Liver (tissue), 9 donors: Measurements from ENCODE around the gene OMA1. TPM values are rescaled to one million over a fixed set of nuclear protein-coding genes. Genes with fewer than 3 reads are reported as not detected.
"Not testable (repeated sequence)": the region's sequence is repeated elsewhere in the genome, so short reads cannot be mapped to it uniquely, and the experiment has no call there.

Source experiments
- DNase-seq: peaks from one replicate; pipeline ENCODE4 v3.0.0-alpha.2; 2017; ENCODE audit warnings: low spot score
- H3K27ac ChIP-seq, 2 donors: one replicate each; pipeline ENCODE4 v1.7.0; 2013; ENCODE audit warnings: inconsistent platforms in 2 of 2, low read length in 2 of 2, control low read depth in 1 of 2, low read depth in 1 of 2, mild to moderate bottlenecking in 1 of 2
- H3K27me3 ChIP-seq, 4 donors: one replicate each; pipeline versions ENCODE4 v1.6.1 to v1.7.0; 2013; ENCODE audit warnings: low read length in 3 of 4, inconsistent platforms in 1 of 4, mild to moderate bottlenecking in 1 of 4, moderate library complexity in 1 of 4; ENCODE audit not compliant: control insufficient read depth in 4 of 4, insufficient read depth in 4 of 4
- H3K36me3 ChIP-seq, 4 donors: one replicate each; pipeline versions ENCODE4 v1.6.1 to v1.7.0; 2013; ENCODE audit warnings: low read length in 3 of 4, mild to moderate bottlenecking in 3 of 4, low read depth in 1 of 4, moderate library complexity in 1 of 4; ENCODE audit not compliant: control insufficient read depth in 4 of 4, insufficient read depth in 3 of 4
- H3K4me1 ChIP-seq, 4 donors: one replicate each; pipeline versions ENCODE4 v1.6.1 to v1.7.0; 2013; ENCODE audit warnings: low read length in 3 of 4, mild to moderate bottlenecking in 3 of 4, moderate library complexity in 1 of 4; ENCODE audit not compliant: control insufficient read depth in 4 of 4, insufficient read depth in 4 of 4
- H3K4me3 ChIP-seq, 3 donors: one replicate each; pipeline versions ENCODE4 v1.6.1 to v1.7.0; 2013; ENCODE audit warnings: low read length in 3 of 3, control low read depth in 1 of 3, low read depth in 1 of 3, mild to moderate bottlenecking in 1 of 3
- H3K9ac ChIP-seq, 2 donors: one replicate each; pipeline ENCODE4 v1.7.0; 2013; ENCODE audit warnings: low read length in 2 of 2, mild to moderate bottlenecking in 2 of 2, moderate library complexity in 2 of 2, control low read depth in 1 of 2, low read depth in 1 of 2
- H3K9me3 ChIP-seq, 4 donors: one replicate each; pipeline versions ENCODE4 v1.6.1 to v1.7.0; 2013; ENCODE audit warnings: low read length in 3 of 4; ENCODE audit not compliant: control insufficient read depth in 4 of 4
- EGR1 ChIP-seq, 2 donors: IDR thresholded peaks; 2 replicates each; pipeline ENCODE4 v1.6.1; 2016 to 2018; ENCODE audit warnings: antibody characterized with exemption in 2 of 2, low read depth in 2 of 2
- FOXA1 ChIP-seq: IDR thresholded peaks from 2 replicates; pipeline ENCODE4 v1.6.1; 2016; ENCODE audit warnings: antibody characterized with exemption
- FOXA2 ChIP-seq: IDR thresholded peaks from 2 replicates; pipeline ENCODE4 v1.6.1; 2016; ENCODE audit warnings: antibody characterized with exemption
- GABPA ChIP-seq, 2 donors: IDR thresholded peaks in 1 of 2; conservative IDR thresholded peaks in 1 of 2; 2 replicates each; pipeline ENCODE4 v1.6.1; 2016; ENCODE audit warnings: antibody characterized with exemption in 2 of 2, mild to moderate bottlenecking in 1 of 2, moderate library complexity in 1 of 2
- HNF4G ChIP-seq: IDR thresholded peaks from 2 replicates; pipeline ENCODE4 v1.6.1; 2016; ENCODE audit warnings: antibody characterized with exemption
- JUND ChIP-seq, 2 donors: IDR thresholded peaks; 2 replicates each; pipeline ENCODE4 v1.6.1; 2016; ENCODE audit warnings: antibody characterized with exemption in 2 of 2
- NR2F2 ChIP-seq: IDR thresholded peaks from 2 replicates; pipeline ENCODE4 v1.6.1; 2016; ENCODE audit warnings: antibody characterized with exemption
- RAD21 ChIP-seq, 2 donors: IDR thresholded peaks; 2 replicates each; pipeline ENCODE4 v1.6.1; 2016; ENCODE audit warnings: antibody characterized with exemption in 2 of 2, mild to moderate bottlenecking in 2 of 2
- RXRA ChIP-seq, 2 donors: IDR thresholded peaks; 2 replicates each; pipeline ENCODE4 v1.6.1; 2017 to 2018; ENCODE audit warnings: antibody characterized with exemption in 2 of 2, mild to moderate bottlenecking in 1 of 2
- SP1 ChIP-seq: IDR thresholded peaks from 2 replicates; pipeline ENCODE4 v1.6.1; 2018; ENCODE audit warnings: antibody characterized with exemption, mild to moderate bottlenecking
- TAF1 ChIP-seq: conservative IDR thresholded peaks from 2 replicates; pipeline ENCODE4 v1.6.1; 2016; ENCODE audit warnings: antibody characterized with exemption, mild to moderate bottlenecking
- YY1 ChIP-seq: IDR thresholded peaks from 2 replicates; pipeline ENCODE4 v1.6.1; 2016; ENCODE audit warnings: antibody characterized with exemption, mild to moderate bottlenecking
- WGBS: extraction: QIAGEN DNeasy Blood & Tissue Kit; methylation state at CpG from one replicate; pipeline ENCODE4 v1.1.7; 2013; 5-methylcytosine and 5-hydroxymethylcytosine counted together
- polyA plus RNA-seq, 2 donors: library from polyadenylated mRNA; stranded (reverse) in 1 of 2; unstranded in 1 of 2; fragments of 200-250 nt in 1 of 2; fragments of >200 nt in 1 of 2; fragmentation: Nextera tagmentation in 1 of 2; extraction: Ambion mirVana in 1 of 2; gene quantifications; one replicate each; pipeline versions ENCODE4 v1.2.1 to v1.2.3, GENCODE V29; 2013 to 2015
- total RNA-seq, 2 donors: library from RNA; depleted of rRNA; stranded (reverse); fragments of >200 nt; gene quantifications; one replicate each; pipeline ENCODE4 v1.2.3, GENCODE V29; 2014
- TF ChIP-seq, protein P1 (sequence below): IDR thresholded peaks from 2 replicates; pipeline ENCODE4 v1.6.1; 2016; ENCODE audit warnings: antibody characterized with exemption
- TF ChIP-seq, protein P2 (sequence below): IDR thresholded peaks from 2 replicates; pipeline ENCODE4 v1.6.1; 2016; ENCODE audit warnings: antibody characterized with exemption
- TF ChIP-seq, protein P3 (sequence below): IDR thresholded peaks from 2 replicates; pipeline ENCODE4 v1.6.1; 2016; ENCODE audit warnings: antibody characterized with exemption
- TF ChIP-seq, protein P4 (sequence below): fragments of 150-350 bp; IDR thresholded peaks from 2 replicates; pipeline ENCODE4 v1.5.1; 2017; ENCODE audit warnings: improper control_type of control experiment, low read depth, low read length; ENCODE audit not compliant: missing input control
- donor health status: healthy.
- donor health status: healthy.
- donor health status: healthy.
- donor health status: healthy.
- donor health status: healthy.

Gene OMA1
- total and polyA plus RNA-seq, 4 donors = 9.1 to 31.0 (median 16.1) TPM

DNA sequence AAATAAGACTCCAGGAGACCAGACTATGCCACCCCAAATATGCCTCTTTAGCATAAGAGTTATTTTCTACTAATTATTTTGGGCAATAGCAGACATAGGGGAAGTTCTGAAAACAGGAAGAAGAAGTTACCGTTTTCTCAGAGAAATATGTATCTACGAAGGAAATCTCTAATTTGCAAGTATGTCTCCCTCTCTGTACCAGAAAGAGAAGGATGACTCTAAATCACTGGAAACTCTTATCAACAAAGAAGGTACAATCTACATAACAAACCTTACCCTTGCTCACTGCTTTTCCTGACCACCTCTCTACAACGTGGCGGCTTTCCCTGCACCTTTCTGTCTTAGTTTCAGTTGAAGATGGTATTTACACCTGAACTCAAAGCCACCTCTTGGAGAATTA lies 49.0 kb downstream of the OMA1 start:
- H3K27ac ChIP-seq = no peak overlapping the region
- no peak overlapping the region for H3K4me3 ChIP-seq
- H3K27me3 ChIP-seq = no peaks in the 10 kb centered on the region
- H3K9me3 ChIP-seq = no peaks in the 10 kb centered on the region
- WGBS = 83% methylated on average over 4 of the region's 4 CpGs
- H3K36me3 ChIP-seq = peaks cover 0 to 3% (median 2%) of the 10 kb centered on the region in 4 donors
- no peaks in the 10 kb centered on the region for H3K4me1 ChIP-seq
- DNase-seq = no peak
- no peak overlapping the region for H3K9ac ChIP-seq
- TF ChIP-seq RAD21 (IDR thresholded peaks at IDR 0.05) (no peak), FOXA2 (no peak), SP1 (no peak), FOXA1 (no peak), NR2F2 (no peak), RXRA (IDR thresholded peaks at IDR 0.05) (no peak), GABPA (IDR thresholded peaks at IDR 0.05 in 1 of 2, conservative IDR thresholded peaks at IDR 0.05 in 1 of 2) (no peak), HNF4G (no peak), TAF1 (no peak), YY1 (no peak)
- TF ChIP-seq, protein P1, sequence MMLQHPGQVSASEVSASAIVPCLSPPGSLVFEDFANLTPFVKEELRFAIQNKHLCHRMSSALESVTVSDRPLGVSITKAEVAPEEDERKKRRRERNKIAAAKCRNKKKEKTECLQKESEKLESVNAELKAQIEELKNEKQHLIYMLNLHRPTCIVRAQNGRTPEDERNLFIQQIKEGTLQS = no peak
- TF ChIP-seq, protein P2, sequence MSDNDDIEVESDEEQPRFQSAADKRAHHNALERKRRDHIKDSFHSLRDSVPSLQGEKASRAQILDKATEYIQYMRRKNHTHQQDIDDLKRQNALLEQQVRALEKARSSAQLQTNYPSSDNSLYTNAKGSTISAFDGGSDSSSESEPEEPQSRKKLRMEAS = no peak
- TF ChIP-seq, protein P3, sequence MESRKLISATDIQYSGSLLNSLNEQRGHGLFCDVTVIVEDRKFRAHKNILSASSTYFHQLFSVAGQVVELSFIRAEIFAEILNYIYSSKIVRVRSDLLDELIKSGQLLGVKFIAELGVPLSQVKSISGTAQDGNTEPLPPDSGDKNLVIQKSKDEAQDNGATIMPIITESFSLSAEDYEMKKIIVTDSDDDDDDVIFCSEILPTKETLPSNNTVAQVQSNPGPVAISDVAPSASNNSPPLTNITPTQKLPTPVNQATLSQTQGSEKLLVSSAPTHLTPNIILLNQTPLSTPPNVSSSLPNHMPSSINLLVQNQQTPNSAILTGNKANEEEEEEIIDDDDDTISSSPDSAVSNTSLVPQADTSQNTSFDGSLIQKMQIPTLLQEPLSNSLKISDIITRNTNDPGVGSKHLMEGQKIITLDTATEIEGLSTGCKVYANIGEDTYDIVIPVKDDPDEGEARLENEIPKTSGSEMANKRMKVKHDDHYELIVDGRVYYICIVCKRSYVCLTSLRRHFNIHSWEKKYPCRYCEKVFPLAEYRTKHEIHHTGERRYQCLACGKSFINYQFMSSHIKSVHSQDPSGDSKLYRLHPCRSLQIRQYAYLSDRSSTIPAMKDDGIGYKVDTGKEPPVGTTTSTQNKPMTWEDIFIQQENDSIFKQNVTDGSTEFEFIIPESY = no peak

DNA sequence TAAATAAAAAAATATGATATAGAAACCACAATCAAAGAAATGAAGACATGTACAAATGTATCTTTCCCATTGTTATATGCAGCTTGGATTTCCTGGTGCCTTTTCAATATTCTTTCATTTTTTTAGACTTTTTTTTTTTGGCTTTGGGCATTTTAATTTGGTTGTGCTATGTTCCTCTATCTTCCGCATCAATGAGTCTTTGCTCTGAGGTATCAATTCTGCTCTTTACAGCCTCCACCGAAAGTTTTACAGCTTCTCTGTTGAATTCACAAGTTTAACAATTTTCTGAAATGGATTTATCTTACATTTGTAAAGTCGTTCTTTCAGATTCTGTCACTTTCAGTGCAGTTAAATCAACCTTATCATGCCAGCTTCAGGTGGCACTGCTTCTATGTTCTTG lies 50.5 kb downstream of the OMA1 start:
- H3K9me3 ChIP-seq = no peaks in the 10 kb centered on the region
- H3K9ac ChIP-seq = no peak overlapping the region
- no peak for DNase-seq
- 92% methylated on average over 3 of the region's 3 CpGs for WGBS
- H3K36me3 ChIP-seq = no peaks in the 10 kb centered on the region
- no peak overlapping the region for H3K4me3 ChIP-seq
- TF ChIP-seq HNF4G = no peak
- TF ChIP-seq, protein P1 = no peak
- no peak for TF ChIP-seq JUND (IDR thresholded peaks at IDR 0.05)
- TF ChIP-seq NR2F2 = no peak
- no peak for TF ChIP-seq GABPA (IDR thresholded peaks at IDR 0.05 in 1 of 2, conservative IDR thresholded peaks at IDR 0.05 in 1 of 2)
- TF ChIP-seq, protein P2 = no peak
- TF ChIP-seq, protein P4, sequence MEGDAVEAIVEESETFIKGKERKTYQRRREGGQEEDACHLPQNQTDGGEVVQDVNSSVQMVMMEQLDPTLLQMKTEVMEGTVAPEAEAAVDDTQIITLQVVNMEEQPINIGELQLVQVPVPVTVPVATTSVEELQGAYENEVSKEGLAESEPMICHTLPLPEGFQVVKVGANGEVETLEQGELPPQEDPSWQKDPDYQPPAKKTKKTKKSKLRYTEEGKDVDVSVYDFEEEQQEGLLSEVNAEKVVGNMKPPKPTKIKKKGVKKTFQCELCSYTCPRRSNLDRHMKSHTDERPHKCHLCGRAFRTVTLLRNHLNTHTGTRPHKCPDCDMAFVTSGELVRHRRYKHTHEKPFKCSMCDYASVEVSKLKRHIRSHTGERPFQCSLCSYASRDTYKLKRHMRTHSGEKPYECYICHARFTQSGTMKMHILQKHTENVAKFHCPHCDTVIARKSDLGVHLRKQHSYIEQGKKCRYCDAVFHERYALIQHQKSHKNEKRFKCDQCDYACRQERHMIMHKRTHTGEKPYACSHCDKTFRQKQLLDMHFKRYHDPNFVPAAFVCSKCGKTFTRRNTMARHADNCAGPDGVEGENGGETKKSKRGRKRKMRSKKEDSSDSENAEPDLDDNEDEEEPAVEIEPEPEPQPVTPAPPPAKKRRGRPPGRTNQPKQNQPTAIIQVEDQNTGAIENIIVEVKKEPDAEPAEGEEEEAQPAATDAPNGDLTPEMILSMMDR = no peak
- TF ChIP-seq SP1 = no peak
- TF ChIP-seq RXRA (IDR thresholded peaks at IDR 0.05) = no peak
- no peak for TF ChIP-seq EGR1 (IDR thresholded peaks at IDR 0.05; ENCODE audit: low read depth in 2 of 2)
- no peak for TF ChIP-seq RAD21 (IDR thresholded peaks at IDR 0.05)
- no peak for TF ChIP-seq FOXA1
- no peak for TF ChIP-seq YY1
- TF ChIP-seq, protein P3 = no peak
- TF ChIP-seq FOXA2 = no peak
- no peak for TF ChIP-seq TAF1
- H3K27me3 ChIP-seq = no peaks in the 10 kb centered on the region
- H3K27ac ChIP-seq = no peak overlapping the region
- no peaks in the 10 kb centered on the region for H3K4me1 ChIP-seq

DNA sequence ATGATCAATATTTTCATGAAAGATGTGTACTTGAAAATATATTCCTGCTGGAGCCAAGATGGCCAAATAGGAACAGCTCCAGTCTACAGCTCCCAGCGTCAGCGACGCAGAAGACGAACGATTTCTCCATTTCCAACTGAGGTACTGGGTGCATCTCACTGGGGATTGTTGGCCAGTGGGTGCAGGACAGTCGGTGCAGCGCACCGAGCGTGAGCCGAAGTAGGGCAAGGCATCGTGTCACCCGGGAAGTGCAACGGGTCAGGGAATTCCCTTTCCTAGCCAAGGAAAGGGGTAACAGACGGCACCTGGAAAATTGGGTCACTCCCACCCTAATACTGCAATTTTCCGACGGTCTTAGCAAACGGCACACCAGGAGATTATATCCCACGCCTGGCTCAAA lies 57.6 kb downstream of the OMA1 start:
- H3K4me3 ChIP-seq, H3K27me3 ChIP-seq, DNase-seq, H3K9me3 ChIP-seq, H3K36me3 ChIP-seq, H3K9ac ChIP-seq, H3K4me1 ChIP-seq, H3K27ac ChIP-seq: not testable (repeated sequence)
- WGBS = 99% methylated on average over 18 of the region's 18 CpGs
